ENCODE results near the gene MSRB1. TPM values are rescaled to one million over a fixed set of nuclear protein-coding genes. Genes with fewer than 3 reads are reported as not detected.

MSRB1 gene
- total RNA-seq, 1 donor from 2014 or later: 11.7 TPM

DNA sequence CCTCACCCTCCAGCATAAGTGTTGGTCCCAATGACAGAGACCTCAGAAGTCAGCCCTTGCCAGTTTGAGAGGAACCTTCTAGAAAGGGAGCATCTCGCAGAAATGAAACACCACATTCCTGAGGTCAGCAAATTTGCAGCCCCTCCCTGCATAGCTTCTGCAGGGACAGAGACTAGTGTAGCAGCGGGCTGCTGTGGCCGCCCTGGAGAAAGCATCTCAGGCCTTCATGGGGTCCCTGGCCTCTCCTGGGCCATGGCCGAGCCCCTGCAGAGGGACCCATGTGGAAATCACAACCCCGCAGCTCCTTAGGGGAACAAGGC lies 36.2 kb downstream of the MSRB1 start:
- Histone ChIP-seq H3K27me3 (ENCODE audit: control insufficient read depth, insufficient read depth, low read length) (peaks cover 41% of the 10 kb centered on the region), H3K36me3 (ENCODE audit: control insufficient read depth, insufficient read depth, low read length) (no peaks in the 10 kb centered on the region), H3K4me3 (ENCODE audit: low read depth, low read length) (no peak overlapping the region)
- TF ChIP-seq, protein P1, sequence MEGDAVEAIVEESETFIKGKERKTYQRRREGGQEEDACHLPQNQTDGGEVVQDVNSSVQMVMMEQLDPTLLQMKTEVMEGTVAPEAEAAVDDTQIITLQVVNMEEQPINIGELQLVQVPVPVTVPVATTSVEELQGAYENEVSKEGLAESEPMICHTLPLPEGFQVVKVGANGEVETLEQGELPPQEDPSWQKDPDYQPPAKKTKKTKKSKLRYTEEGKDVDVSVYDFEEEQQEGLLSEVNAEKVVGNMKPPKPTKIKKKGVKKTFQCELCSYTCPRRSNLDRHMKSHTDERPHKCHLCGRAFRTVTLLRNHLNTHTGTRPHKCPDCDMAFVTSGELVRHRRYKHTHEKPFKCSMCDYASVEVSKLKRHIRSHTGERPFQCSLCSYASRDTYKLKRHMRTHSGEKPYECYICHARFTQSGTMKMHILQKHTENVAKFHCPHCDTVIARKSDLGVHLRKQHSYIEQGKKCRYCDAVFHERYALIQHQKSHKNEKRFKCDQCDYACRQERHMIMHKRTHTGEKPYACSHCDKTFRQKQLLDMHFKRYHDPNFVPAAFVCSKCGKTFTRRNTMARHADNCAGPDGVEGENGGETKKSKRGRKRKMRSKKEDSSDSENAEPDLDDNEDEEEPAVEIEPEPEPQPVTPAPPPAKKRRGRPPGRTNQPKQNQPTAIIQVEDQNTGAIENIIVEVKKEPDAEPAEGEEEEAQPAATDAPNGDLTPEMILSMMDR (IDR thresholded peaks at IDR 0.05; ENCODE audit: insufficient read depth, low read length, poor library complexity, severe bottlenecking): no peak
- DNase-seq (ENCODE audit: low read depth): no peak

DNA sequence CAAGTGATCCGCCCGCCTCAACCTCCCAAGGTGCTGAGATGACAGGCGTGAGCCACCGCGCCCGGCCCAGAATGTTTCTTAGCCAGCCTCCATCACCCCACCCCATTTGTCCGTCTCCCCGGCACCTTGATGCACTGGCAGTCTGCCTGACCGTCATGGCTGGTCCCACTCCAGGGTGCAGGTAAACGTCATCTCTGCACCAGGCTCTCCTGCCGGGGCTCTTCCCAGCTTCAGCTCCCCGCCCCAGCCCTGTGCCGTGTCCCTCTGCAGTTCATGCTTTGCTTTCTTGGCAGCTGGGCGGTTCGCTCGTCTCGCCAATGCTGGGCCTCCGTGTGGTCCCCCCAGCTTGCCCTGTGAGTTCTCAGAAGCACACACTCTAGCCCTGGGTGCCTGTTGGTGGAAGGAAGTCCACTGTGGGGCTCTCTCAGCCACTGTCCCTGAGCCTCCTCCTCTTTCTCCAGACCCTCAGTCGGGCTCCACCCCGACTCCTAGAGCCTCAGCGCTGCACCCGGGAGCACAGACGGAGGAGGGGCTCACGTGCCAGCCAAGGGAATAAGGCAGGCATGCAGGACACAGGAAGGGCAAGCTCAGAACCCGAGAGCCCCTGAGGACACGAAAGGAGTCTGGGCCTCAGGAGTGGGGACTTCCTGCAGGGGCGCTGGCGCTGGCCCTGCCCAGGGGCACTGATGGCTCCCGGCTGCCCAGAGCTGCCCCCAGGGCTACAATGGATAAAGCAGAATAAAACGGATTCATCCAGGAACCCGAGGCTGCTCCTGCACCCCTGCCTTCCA lies 36.7 kb downstream of the MSRB1 start:
- TF ChIP-seq, protein P1 (IDR thresholded peaks at IDR 0.05; ENCODE audit: insufficient read depth, low read length, poor library complexity, severe bottlenecking): no peak
- Histone ChIP-seq H3K36me3 (ENCODE audit: control insufficient read depth, insufficient read depth, low read length) (no peaks in the 10 kb centered on the region), H3K27me3 (ENCODE audit: control insufficient read depth, insufficient read depth, low read length) (peaks cover 41% of the 10 kb centered on the region), H3K4me3 (ENCODE audit: low read depth, low read length) (no peak overlapping the region)
- DNase-seq (ENCODE audit: low read depth): no peak

DNA sequence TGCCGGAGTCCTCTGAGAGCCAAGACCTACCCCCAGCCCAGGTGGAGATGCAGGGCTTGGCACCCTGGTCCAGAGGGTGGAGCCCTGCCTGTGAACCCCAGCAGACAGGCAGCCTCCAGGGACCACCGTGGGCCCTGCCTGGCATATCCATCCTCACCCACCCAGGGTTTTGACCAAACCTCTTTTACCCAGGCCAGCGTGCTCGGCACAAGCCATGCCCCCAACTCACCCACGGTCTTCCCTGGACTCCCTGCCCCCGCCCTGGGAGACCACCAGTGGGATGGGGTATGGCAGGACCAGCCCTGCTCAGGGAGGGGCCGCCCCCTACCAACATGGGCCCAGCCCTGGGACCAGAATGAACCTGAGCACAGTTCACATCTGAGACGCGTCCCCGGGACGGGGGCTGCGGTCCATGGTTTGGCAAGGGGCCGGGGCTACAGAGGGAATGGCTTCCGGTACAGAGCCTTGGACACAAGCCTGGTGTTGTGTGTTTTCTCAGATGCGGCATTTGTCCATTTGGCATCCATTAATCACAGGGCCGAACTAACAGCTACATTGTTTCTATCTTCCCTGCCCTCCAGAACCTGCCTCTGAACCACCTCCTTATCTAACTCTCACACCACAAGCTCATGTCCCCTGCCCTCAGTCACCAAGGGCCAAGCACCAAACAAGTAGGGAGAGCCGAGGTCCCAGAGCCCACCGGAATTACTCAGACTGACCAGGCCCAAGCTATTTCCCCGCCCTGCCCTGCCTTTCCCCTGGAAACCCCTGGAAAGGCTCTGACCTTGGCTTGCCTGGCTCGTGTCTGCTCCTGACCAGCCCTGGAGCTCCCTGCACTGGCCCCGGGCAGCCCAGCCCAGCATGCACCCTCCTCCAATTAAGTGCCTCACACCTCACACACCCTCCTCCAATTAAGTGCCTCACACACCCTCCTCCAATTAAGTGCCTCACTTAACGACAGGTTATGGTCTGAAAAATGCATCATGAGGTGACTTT lies 38.9 kb downstream of the MSRB1 start:
- H3K27me3 ChIP-seq (ENCODE audit: control insufficient read depth, insufficient read depth, low read length): peaks cover 39% of the 10 kb centered on the region
- DNase-seq (ENCODE audit: low read depth): no peak
- TF ChIP-seq, protein P1 (IDR thresholded peaks at IDR 0.05; ENCODE audit: insufficient read depth, low read length, poor library complexity, severe bottlenecking): no peak

DNA sequence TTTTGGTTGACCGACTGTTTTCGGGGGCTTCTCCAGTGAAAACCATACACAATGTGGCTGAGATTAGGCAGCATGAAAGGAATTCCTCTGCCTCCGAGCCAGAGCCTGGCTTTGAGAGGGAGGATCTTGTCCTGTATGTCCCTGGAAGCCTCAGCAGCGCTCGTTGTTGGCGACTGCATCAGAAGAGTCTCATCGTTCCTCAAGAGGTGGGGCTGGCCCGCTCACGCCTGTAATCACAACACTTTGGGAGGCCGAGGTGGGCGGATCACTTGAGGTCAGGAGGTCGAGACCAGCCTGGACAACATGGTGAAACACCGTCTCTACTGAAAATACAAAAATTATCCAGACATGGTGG lies 39.8 kb downstream of the MSRB1 start:
- Histone ChIP-seq H3K4me3 (ENCODE audit: low read depth, low read length) (no peak overlapping the region), H3K36me3 (ENCODE audit: control insufficient read depth, insufficient read depth, low read length) (no peaks in the 10 kb centered on the region), H3K27me3 (ENCODE audit: control insufficient read depth, insufficient read depth, low read length) (peaks cover 37% of the 10 kb centered on the region)
- DNase-seq (ENCODE audit: low read depth): no peak
- TF ChIP-seq, protein P1 (IDR thresholded peaks at IDR 0.05; ENCODE audit: insufficient read depth, low read length, poor library complexity, severe bottlenecking): no peak

More for the DNA sequence above, 38.9 kb downstream of the MSRB1 start:
- H3K4me3 ChIP-seq (ENCODE audit: low read depth, low read length): no peak overlapping the region
- H3K36me3 ChIP-seq (ENCODE audit: control insufficient read depth, insufficient read depth, low read length): no peaks in the 10 kb centered on the region

DNA sequence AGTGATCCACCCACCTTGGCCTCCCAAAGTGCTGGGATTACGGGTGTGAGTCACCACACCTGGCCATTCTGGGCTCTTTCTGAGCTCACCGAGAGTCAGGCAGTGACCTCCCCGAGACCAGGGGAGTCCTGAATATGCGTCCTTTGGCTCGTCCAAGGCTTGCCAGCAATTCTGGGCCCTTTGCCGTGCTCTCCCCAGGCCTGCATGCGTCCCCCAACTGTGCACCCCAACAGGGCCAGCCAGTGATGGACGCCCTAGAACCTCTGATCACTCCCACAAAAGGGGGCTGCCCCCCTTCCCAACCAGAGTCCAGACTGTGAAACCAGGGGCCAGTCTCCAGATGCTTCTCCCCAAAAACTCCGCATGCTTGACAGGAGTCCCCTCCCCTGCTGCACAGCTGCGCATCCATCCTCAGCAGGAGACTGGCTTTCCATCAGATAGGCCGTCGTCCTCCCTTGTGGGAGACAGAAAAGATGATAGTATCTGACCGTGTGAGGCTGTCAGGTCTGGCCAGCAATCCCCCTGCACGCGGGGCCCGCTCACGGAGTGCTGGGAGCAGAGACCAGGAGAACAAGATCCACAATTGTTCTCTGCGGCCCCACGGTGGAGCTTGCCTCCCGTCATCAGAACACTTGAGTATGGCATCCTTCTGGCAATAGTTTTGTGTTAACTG lies 40.3 kb downstream of the MSRB1 start:
- Histone ChIP-seq H3K36me3 (ENCODE audit: control insufficient read depth, insufficient read depth, low read length) (no peaks in the 10 kb centered on the region), H3K4me3 (ENCODE audit: low read depth, low read length) (no peak overlapping the region), H3K27me3 (ENCODE audit: control insufficient read depth, insufficient read depth, low read length) (peaks cover 35% of the 10 kb centered on the region)
- DNase-seq (ENCODE audit: low read depth): no peak
- TF ChIP-seq, protein P1 (IDR thresholded peaks at IDR 0.05; ENCODE audit: insufficient read depth, low read length, poor library complexity, severe bottlenecking): no peak
